DMS79 (cell line): ENCODE measurements around the gene SYT5.

Experiments used
- DNase-seq: peaks from one replicate; lab custom pipeline; 2025; lab: John Stamatoyannopoulos, UW

SYT5 gene

GRCh38 chr19:55146705-55147273, 33.3 kb downstream of the SYT5 start:
- DNase-seq: peak; percentile 83

- peak; percentile 22 for DNase-seq
These were observed 33.9 kb downstream of the SYT5 start for GRCh38 chr19:55146078-55146704.

GRCh38 chr19:55145232-55145631, 34.9 kb downstream of the SYT5 start:
- DNase-seq: no peak

GRCh38 chr19:55141696-55142095, 38.4 kb downstream of the SYT5 start:
- no peak for DNase-seq

GRCh38 chr19:55137915-55138314, 42.2 kb downstream of the SYT5 start:
- DNase-seq: no peak

GRCh38 chr19:55136399-55137102, 43.5 kb downstream of the SYT5 start:
- no peak for DNase-seq

GRCh38 chr19:55134736-55135135, 45.4 kb downstream of the SYT5 start:
- no peak for DNase-seq

GRCh38 chr19:55133639-55134444, 46.2 kb downstream of the SYT5 start:
- DNase-seq: no peak

- no peak for DNase-seq
These were observed 47.5 kb downstream of the SYT5 start for GRCh38 chr19:55132453-55133129.

- no peak for DNase-seq
These were observed 48.7 kb downstream of the SYT5 start for GRCh38 chr19:55131421-55131820.
